LNCaP clone FGC (cell line): ENCODE data around the gene LAX1.
"Not testable (repeated sequence)": the region's sequence is repeated elsewhere in the genome, so short reads cannot be mapped to it uniquely, and the experiment has no call there.

Source experiments
- DNase-seq: peaks from one replicate; pipeline ENCODE4 v3.0.0-alpha.2; 2011; ENCODE audit warnings: low read depth
- H3K4me3 ChIP-seq: 2 replicates; pipeline ENCODE4 v1.5.1; 2011; ENCODE audit warnings: mild to moderate bottlenecking, low read depth, low read length, control low read depth
- TF ChIP-seq, protein P1 (sequence below): IDR thresholded peaks from 2 replicates; pipeline ENCODE4 v1.5.1; 2012; ENCODE audit warnings: mild to moderate bottlenecking; ENCODE audit not compliant: control insufficient read depth, insufficient read depth; ENCODE audit errors: extremely low read depth

LAX1 gene

GRCh38 chr1:203756036-203756435 is 8.9 kb upstream of the LAX1 start:
- TF ChIP-seq, protein P1, sequence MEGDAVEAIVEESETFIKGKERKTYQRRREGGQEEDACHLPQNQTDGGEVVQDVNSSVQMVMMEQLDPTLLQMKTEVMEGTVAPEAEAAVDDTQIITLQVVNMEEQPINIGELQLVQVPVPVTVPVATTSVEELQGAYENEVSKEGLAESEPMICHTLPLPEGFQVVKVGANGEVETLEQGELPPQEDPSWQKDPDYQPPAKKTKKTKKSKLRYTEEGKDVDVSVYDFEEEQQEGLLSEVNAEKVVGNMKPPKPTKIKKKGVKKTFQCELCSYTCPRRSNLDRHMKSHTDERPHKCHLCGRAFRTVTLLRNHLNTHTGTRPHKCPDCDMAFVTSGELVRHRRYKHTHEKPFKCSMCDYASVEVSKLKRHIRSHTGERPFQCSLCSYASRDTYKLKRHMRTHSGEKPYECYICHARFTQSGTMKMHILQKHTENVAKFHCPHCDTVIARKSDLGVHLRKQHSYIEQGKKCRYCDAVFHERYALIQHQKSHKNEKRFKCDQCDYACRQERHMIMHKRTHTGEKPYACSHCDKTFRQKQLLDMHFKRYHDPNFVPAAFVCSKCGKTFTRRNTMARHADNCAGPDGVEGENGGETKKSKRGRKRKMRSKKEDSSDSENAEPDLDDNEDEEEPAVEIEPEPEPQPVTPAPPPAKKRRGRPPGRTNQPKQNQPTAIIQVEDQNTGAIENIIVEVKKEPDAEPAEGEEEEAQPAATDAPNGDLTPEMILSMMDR = no peak
- no peak overlapping the region for H3K4me3 ChIP-seq
- no peak for DNase-seq

GRCh38 chr1:203758749-203759148 is 6.2 kb upstream of the LAX1 start:
- not testable (repeated sequence) for DNase-seq, H3K4me3 ChIP-seq

GRCh38 chr1:203760506-203760905 is 4.5 kb upstream of the LAX1 start:
- H3K4me3 ChIP-seq = no peak overlapping the region
- DNase-seq = no peak
- TF ChIP-seq, protein P1 = no peak

- H3K4me3 ChIP-seq, DNase-seq: not testable (repeated sequence)
These were observed 3.0 kb upstream of the LAX1 start for GRCh38 chr1:203761958-203762357.

DNA sequence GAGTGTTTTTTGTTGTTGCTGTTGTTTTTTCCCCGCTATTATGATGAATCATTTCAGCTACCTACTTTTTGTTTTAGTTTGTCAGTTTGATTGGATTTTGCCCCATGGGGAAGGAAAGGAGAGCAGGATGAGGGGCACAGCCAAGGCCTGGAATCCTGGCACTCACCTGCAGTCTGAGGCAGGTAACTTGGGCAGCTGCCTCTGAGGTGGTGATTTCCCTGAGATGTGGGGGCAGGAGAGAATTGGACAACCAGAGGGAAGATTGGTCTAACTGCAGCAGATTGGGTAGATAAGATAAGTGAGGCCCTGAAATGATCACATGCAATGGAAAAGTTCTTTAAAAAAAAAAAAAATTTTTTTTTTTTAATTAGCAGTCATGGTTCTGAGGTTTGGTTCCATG is 1.5 kb upstream of the LAX1 start:
- no peak overlapping the region for H3K4me3 ChIP-seq
- TF ChIP-seq, protein P1 = no peak
- DNase-seq = no peak

DNA sequence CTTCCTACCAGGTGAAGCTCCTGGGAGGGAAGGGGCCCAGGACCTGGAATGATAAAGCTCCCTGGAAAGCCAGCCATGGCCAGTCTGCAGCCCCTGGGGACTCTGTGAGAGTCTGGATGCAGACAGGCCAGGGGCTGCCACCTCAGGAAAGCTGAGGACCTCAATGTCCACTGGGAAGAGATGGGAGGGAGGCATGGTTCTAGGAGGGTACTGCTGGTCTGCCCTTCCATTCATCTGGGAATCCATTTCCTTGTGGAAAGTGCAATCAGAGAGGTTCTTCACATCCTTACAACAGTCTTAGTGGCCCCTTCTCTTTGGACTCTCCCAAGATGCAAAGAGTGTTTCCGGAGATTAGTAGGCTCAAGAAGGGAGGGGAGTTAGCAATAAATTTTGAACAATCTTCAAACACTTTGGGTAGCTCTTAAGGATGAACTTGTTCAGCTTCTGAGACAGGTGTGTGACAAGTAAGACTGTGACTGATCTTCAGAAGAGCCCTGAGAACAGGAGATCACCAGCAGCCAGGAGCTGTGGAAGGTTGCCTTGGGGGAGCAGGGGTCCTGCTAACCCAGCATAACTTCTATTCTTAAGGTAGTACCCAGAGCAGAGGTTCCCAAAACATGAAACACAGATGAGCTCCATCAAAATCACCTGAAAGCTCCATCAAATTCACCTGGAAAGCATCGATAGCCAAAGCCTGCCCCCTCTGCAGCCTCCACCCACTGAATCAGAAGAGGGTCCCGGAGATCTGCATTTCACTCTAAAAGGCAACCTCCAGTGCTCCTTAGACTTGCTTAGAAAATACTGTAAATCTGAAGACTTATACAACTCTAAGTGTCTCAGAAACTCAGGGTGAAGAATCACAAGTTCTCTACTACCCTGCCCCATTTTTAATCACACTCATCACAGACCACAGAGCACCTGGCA is 616 bp upstream of the LAX1 start:
- DNase-seq = no peak
- TF ChIP-seq, protein P1 = no peak
- no peak overlapping the region for H3K4me3 ChIP-seq

DNA sequence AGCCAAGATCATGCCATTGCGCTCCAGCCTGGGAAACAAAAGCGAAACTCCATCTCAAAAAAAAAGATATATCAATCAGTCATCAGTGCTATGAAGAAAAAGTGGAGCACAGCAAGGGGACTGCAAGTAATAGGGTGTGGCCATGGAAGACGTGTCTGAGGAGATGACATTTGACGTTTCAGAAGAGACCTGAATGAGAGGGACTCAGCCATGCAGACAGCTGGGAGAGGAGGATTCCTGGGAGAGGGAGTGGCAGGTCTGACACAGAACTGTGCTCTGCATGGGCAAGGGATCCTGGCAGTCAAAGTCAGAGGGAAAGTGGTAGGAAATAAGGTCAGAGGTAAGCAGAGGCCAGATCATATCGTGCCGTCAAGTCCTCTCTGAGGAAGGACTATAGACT is 3.3 kb downstream of the LAX1 start:
- H3K4me3 ChIP-seq = no peak overlapping the region
- TF ChIP-seq, protein P1 = no peak
- no peak for DNase-seq
